RPMI7951 (cell line): ENCODE measurements around the gene CIROP. TPM values are rescaled to one million over a fixed set of nuclear protein-coding genes. Genes with fewer than 3 reads are reported as not detected.

ENCODE experiments used
- DNase-seq: peaks from one replicate; pipeline ENCODE4 v3.0.0-alpha.2; 2012; ENCODE audit warnings: low read depth
- total RNA-seq: library from RNA; depleted of rRNA; stranded (reverse); fragments of >200 nt; shearing (Covaris generic); gene quantifications from 2 replicates; pipeline ENCODE4 v1.2.3, GENCODE V29; 2014

Gene CIROP
- total RNA-seq, 1 experiment from 2014 or later, result not detected

DNA sequence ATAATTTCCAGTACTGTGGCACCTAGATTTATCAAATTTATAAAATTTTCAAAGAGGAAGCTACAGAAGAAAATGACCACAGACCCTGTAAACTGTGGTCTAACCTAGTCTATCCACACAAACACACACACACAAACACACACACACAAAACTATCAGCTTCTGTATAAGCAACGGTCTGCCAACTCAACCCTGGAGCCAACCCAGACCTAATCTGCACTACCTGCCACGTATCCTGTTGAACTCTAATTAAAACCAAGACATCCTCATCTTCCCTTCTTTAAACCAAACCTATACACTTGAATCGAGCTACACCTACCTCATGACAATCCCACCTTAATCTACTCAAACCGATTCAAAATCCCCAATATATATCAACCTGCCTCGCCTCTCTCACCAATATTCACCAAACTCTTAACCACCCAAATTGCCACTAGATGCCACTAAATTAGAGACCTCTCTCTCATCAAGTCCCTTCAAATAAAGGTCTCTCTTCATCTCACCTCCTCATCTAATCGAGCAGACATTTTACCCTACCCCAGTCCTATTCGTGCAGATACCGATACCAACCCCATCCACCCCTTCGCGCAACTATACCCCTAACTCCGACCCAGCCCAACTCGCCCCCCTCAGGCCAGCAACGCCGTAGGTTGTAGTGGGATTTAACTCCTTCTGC is 10.7 kb downstream of the CIROP start:
- no peak for DNase-seq

DNA sequence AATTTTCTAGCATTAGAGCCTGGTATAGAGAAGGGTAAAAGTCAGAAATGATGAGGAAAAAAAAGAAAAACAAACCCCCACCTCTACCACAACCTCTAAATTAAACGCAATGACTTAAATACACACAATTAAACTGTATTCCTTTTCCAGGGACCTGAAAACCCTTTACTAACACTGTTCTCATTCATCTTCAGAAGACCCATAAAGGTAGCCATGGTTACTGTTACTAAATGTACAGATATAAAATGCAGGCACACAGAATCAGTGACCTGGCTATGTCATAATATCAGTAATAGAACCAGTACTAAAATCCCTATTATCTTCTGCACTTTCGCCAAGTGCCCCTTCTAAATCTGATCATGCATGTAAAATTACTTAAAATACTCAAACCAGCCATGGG is 11.3 kb downstream of the CIROP start:
- no peak for DNase-seq

DNA sequence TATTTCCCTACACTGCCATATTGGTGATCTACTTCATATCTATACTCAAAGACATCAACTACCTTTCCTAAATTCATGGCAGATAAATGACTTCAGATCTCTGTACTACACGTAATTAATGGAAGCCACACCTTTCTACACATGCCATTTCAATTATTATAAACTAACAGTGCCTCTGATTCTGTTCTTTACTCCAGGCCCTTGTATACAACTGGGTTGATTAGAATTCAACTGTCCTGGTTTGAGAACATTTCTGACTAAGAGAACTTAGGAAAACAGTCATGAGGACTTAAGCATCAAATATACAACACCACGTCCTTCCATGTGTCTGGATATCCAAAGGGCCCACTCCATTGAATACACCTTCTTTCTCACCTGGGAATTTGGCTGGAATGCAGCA is 11.7 kb downstream of the CIROP start:
- DNase-seq, result no peak

DNA sequence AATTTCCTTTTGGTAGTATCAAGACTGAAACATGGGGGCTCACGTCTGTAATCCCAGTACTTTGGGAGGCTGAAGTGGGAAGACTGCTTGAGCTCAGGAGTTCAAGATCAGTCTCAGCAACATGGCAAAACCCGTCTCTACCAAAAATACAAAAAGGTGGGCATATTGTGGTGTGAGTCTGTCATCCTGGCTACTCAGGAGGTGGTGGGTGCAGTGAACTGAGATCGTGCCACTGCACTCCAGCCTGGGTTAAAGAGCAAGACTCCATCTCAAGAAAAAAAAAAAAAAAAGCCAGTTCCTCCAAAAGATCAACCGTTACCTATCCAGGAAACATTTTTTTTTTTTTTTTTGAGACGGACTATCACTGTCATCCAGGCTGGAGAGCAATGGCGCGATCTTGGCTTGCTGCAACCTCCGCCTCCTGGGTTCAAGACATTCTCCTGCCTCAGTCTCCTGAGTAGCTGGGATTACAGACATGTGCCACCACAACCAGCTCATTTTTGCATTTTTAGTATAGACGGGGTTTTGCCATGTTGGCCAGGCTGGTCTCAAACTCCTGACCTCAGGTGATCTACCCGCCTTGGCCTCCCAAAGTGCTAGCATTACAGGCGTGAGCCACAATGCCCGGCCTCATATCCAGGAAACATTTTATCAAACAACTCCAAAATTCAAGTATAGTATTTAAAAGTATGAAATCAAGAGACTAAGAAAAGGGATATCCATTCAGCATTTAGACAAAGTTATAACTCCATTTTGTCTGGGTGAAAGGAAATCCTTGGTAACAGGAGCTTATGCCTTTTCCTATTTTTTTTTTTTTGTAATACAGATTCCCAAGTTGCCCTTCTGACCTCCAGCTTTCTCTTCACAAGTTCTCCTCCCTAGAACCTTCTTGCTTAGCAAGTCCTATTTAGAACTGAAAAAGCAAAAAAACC is 13.2 kb downstream of the CIROP start:
- no peak for DNase-seq

DNA sequence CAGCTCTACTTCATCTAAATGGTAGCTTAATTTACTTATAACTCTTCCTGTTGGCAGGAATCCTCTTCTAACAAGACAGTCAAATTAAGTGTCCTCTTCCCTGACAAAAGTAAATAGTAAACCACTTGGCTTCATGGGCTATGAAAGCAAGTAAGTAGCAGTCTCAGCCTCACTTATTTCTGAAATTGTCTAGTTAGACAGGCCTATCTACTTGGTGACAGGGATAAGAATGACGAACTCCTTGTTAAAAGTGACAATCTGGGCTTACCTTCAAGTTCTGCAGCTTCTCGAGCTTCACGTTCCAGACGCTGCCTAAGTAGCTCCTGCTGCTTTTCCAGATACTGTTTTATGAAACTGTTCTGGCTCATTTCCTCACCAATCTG is 14.5 kb downstream of the CIROP start:
- no peak for DNase-seq

DNA sequence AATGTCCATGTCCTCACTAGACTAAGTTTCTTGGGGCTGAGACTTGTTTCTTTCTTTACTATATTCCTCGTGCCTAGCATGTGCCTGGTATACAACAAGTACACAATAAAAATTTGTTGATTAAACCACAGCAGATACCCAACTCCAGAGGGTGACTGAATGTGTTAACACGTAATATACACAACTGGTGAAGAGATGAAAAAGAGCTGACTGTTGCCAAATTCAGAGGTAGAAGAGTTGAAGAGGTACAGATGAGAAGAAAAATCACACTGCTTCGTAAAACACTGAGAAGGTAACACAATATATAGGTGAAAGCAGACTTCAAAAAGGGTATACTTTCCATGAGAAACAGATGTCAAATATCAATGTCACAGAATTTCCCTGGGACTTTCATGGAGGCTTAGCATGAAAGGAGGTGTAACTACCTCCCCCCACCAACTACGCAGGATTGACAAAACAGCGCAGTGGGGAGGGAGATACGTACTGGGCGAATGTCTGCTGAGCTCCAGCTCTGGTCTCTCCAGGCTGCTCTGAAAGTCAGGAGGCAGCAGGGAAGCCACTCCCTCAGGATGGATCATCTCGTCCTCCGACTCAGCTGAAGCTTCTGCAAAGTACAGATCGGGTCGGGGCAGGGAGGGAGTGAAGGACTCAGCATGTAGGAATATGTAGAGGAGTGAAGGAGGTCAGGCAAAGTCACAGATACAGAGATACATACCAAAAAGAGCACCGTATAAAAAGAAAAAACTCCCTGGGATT is 15.1 kb downstream of the CIROP start:
- DNase-seq, result no peak

DNA sequence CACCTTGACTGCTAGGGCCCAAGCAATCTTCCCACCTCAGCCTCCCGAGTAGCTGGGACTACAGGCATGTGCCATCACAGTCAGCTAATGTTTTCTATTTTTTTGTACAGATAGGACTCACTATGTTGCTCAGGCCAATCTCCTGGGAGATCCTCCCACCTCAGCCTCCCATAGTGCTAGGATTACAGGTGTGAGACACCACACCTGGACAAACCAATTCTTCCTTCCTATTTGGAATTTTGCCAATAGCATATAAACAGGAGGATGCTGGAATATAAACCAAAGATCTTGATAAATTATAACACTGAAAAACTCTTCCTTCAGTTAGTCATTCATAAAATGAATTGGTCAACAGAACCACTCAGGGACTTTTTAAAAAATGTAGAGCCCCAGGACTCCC is 18.2 kb downstream of the CIROP start:
- DNase-seq, result no peak

DNA sequence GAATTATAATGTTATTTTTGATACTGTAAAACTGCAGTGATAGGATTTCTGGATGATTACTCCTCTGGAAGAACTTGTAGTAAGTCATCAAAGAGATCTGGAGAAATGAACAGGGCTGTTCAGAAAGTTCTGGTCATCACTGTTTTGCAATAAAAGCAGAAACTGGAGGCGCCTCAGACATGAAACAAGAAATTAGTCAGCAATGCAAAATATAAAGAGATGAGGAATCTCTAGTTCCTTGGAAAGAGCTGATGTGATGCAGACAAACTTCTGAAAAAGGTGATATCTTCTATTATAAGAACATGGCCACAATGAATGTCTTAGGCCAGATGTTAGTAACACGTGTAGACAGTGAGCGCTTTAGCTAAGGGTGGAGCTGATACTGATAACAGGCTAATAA is 19.3 kb downstream of the CIROP start:
- no peak for DNase-seq

DNA sequence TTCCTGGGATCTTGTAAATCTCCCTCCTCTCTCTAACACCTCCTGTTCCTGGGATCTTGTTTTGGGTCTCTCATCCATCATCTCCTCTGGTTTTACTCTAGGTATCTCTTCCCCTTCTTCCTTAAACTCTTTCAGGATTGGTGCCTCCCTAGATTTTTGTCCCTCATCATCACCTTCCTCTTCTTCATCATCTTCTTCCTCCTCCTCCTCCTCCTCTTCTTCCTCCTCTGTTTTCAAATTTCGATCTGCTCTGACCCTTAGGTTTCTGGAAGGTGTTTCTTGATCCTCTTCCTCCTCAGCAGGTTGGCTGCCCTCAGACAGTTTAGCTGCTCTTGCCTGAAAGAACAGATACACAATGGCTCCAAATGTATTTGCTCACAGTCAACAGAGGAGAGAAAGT is 24.3 kb downstream of the CIROP start:
- no peak for DNase-seq

DNA sequence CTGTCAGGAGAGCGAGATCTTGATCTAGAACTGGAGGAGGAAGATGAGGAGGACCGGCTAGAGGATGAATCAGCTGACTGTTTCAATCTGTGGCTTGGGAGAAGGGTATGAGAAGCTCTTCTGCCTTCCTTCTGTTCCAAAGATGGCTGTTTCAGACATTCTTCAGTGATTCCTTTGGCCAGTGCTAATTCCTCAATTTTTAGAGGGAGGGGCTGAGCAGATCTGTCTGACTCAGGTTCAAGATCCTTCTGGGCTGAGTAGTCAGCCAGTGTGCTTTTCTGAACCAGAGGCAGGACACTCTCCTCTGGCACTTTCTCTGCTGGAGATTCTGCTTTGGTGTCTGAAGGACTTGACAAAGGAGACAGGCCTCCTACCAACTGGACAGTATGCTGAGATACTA is 25.1 kb downstream of the CIROP start:
- DNase-seq, result no peak

DNA sequence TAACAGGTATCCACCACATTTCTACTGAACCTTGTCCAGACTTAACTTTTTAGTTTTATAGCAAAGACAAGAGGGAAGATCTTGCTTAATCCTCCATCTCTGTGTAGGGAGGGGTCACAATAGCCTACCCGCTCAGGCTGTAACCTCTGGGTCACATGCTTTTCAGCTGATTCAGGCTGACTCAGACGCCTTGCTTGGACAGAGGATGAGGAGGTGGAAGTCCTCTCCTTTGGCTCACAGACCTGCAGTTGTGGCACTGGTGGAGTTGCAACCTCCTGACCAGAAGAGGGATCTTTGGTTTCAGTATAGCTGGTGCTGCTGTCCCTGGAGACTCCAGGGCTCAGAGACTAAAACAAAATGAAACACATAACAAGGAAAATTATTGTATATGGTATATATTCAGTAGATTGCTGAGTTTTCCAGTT is 26.1 kb downstream of the CIROP start:
- peak; percentile 92 for DNase-seq

DNA sequence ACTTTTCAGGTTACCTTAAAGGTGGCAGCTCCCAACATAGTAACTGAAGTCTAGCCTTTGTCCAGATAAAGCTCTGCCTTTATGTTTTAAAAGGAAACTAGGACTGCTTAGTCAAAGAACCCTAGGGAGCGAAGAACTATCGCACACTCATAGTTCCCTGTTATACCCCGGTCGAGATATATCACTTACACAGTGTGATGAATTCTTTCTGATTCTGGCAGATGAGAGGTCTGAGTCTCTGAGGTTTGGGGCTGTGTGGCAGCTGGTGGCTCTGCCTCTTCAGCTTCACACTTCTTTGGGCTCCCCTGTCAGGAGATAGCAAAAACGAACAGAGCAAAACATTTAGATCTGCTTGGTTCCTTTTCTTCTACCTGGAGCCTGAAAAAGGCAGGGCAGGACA is 26.8 kb downstream of the CIROP start:
- DNase-seq, result no peak

DNA sequence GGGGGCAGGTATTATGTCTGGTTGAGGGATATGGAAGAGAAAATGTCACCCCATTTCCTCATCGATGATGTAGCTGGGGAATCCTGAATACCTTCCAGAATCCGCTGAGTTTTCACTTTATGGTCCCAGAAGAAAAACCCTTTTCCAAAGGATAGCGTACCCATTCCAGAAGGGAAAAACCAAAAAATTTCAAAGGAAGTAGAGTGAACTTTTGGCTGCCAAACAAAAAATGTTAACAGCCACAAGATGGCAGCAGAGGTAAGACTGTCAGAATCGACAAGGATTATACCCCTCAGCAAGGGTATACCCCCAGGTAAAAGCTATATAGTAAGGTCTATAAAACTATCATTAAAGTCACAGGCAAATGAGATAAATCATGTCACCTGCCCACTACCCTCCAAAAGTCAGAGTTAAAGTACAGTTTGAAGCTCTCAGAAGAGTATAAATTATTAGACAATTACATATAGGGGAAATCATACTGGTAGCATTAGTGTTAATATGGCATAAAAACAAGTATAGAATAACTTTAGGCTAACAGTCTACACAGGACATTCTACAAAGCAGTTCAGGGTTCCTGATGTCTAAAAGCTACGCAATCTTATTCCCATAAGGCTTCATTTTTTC is 27.9 kb downstream of the CIROP start:
- DNase-seq, result peak; percentile 33

DNA sequence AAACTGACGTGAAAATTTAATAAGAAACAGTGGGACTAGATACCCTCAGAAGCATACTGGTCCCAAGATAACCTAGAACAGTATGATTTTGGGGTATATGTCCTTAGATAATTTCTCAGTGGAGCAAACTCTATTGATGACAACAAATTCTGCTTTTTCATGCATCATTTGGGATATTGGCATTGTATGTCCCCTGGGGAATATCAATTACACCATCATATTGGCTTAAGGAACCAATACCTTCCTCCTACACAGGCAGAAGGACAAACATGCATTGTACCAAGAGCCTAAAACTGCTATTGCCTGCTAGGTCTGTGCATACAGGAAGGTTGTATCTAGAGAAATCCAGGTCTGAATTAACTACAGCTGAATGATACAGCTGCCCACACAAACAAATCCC is 29.9 kb downstream of the CIROP start:
- DNase-seq, result no peak

DNA sequence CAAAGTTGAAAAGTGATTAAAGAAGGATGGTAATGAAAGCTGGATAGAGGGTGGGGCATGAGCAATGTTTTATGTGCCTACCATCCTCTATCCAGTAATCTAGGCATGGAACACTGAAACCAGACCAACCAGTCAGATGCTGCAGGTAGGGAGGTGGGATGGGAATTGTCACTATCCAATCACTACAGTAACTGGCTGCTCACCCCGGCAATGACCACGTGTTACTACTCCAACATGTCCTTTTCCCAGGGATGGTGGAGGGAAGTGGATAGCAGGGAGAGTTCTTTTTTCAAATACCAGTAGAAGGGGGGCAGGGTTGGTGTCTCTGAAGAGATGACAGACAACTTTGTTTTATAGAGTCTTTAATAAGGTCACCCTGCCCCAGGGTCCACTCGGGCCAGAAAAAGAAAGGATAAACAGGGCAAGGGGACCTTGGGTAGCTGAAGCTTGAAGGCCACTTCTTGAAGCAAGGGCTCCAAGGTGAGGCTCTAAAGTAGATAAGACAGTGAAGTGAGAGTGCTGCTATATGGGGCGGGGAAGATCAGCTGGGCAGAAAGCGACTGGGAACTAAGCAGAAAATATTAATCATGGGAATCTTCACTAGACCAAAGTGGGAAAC is 32.8 kb downstream of the CIROP start:
- no peak for DNase-seq

DNA sequence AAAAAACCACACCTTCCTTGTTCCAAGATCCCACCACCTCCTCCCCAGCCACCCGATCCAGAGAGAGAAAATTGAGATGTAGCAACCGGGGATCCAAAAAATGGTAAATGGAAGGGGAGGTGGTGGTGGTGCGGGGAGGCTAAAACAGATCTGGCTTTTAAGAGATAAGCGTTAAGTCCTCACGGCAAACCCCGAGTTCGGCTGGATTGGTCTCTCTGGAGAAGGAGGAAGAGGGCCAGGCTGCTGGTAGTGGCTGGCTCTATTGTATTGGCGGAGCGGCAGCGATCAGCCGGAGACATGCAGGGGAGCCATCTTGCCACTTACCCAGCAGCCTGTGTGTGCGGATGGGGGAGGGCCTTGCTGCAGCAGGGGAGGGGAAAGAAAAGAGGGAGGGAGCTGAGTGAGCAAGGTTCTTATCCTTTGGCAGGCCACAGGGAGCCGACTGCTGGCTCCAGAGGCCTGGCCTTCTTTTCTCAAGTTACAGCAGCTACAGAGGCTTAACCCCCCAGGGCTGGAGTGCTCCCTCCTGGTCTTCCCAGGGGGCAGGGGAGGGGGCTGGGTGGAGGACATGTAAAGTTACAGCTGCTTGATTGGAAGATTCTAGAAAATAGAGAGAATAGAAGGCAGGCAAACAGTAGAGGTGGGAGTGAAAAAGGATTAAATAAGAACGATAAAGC is 33.4 kb downstream of the CIROP start:
- DNase-seq, result peak; percentile 88

DNA sequence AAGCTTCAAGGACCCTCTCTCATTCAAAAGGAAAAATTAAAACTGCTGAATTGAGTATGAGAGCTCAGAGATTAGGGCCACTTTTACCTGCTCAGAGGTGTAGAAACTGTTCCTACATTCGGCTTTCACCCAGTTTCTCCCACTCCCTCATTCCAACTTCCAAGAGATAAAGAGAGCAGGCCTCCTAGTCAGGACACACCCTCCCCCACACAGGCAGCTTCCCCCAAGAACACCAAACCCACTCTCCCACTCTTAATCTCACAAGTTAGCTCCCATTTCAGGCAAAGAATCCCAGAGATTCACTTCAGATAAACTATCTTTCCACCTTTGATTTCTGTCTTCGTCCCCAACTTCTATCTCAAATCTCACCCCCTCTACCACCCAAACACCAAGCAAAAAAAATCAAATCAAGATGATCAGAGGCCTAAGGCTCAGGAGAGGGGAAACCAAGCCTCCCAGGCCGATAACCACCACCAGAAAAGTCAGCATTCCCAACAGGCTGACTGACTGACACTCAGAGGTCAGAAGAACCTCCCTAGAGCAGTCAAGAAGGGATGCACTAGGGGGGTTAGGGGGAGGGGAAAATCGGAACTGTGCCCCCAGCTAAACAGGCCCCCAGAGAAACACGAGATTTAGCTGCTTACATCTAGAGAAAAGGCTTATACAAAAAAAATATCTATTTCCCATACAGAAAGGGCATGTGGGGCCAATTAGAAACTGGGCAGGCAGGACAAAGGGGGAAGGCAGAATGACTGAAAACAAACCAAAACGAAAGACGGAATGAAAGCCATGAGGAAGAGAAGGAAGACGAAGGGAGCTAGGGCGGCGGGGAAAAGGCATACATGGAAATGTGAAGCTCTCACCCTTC is 34.3 kb downstream of the CIROP start:
- DNase-seq, result no peak

DNA sequence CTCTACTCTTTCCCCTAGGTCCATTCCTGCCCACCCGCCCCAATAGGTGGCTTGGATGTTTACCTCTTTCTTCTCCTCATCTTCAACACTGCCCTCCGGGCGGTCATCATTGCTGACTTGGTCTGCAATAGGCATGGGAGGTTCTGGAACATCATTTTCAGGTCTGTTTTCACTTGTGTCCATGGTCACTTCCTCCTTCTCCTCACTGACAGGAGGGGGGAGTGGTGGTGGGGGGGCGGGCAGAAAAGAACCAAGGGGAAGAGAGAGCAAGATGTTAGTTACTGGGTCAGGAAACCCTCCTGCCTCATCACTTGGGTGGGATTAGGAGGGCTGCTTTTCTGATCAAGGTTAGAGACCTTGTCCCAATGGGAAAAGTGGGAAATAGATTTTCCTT is 35.4 kb downstream of the CIROP start:
- no peak for DNase-seq

DNA sequence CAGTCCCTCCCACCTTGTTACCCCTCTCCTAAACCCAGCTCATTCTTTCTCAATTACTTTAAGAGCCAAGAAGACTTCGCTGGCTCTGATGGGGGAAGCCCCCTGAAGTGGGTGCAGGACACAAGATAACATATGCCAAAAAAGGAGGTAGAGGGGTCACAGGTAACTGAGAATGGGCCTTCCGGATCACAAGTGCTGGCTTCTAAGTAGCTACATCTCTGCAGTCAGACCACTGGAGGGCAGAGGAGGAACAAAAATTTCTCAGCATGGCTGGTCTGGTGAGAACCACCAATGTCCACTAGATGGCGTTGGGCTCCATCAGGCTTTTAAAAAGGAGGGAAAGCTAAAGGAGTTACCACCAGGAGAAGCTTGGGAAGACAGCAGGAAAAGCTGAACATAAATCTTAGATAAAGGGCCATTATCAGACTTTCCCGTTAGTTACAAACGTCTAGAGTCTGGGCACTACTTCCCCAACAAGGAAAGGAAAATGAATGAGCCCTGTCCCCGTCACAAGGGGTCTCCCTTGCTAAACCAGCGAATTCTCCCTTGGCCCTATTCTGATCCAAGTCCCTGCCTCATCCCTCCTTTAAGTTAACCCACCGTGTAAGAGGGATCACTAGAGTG is 35.9 kb downstream of the CIROP start:
- DNase-seq, result peak; percentile 87
